Skin of body (tissue), 2 donors: ENCODE data around the gene AFAP1L2. TPM values are rescaled to one million over a fixed set of nuclear protein-coding genes. Genes with fewer than 3 reads are reported as not detected.

Source experiments
- DNase-seq: peaks from one replicate; lab custom pipeline; 2025; lab: John Stamatoyannopoulos, UW
- total RNA-seq: library from RNA; depleted of rRNA; stranded (reverse); fragments of >200 nt; gene quantifications from one replicate; pipeline ENCODE4 v1.2.3, GENCODE V29; 2014

AFAP1L2 gene
- 24.9 TPM for total RNA-seq

GRCh38 chr10:114404171-114405010 lies at the start of gene AFAP1L2:
AFAP1L2 (minus strand) TSS chr10:114404502; CDS start chr10:114404455, 47 bp downstream.
- DNase-seq, result no peak

- DNase-seq, result no peak
Measured at GRCh38 chr10:114453576-114453975, 49.3 kb upstream of the AFAP1L2 start.

GRCh38 chr10:114448897-114449296 lies 44.6 kb upstream of the AFAP1L2 start:
- DNase-seq, result no peak

- DNase-seq, result no peak
Measured at GRCh38 chr10:114445332-114445731, 41.0 kb upstream of the AFAP1L2 start.

- no peak for DNase-seq
Measured at GRCh38 chr10:114444819-114445218, 40.5 kb upstream of the AFAP1L2 start.

- no peak for DNase-seq
Measured at GRCh38 chr10:114442091-114442630, 37.9 kb upstream of the AFAP1L2 start.

GRCh38 chr10:114441107-114441506 lies 36.8 kb upstream of the AFAP1L2 start:
- no peak for DNase-seq

GRCh38 chr10:114437473-114438292 lies 33.4 kb upstream of the AFAP1L2 start:
- DNase-seq, result no peak

- DNase-seq, result no peak
Measured at GRCh38 chr10:114436941-114437340, 32.6 kb upstream of the AFAP1L2 start.

GRCh38 chr10:114432566-114433093 lies 28.3 kb upstream of the AFAP1L2 start:
- no peak for DNase-seq

- no peak for DNase-seq
Measured at GRCh38 chr10:114431414-114432135, 27.3 kb upstream of the AFAP1L2 start.

- no peak for DNase-seq
Measured at GRCh38 chr10:114430688-114431413, 26.5 kb upstream of the AFAP1L2 start.

GRCh38 chr10:114429581-114430335 lies 25.5 kb upstream of the AFAP1L2 start:
- no peak for DNase-seq

- no peak for DNase-seq
Measured at GRCh38 chr10:114427124-114427852, 23.0 kb upstream of the AFAP1L2 start.

- DNase-seq, result no peak
Measured at GRCh38 chr10:114426476-114426875, 22.2 kb upstream of the AFAP1L2 start.

- no peak for DNase-seq
Measured at GRCh38 chr10:114420811-114421485, 16.6 kb upstream of the AFAP1L2 start.

- DNase-seq, result no peak
Measured at GRCh38 chr10:114418109-114418508, 13.8 kb upstream of the AFAP1L2 start.
